WTC11 (cell line): ENCODE results near the gene PRAC2. TPM values are rescaled to one million over a fixed set of nuclear protein-coding genes. Genes with fewer than 3 reads are reported as not detected.
A peak's percentile ranks its signal among the peaks of the same experiment; 100 is the strongest.
"Not testable (repeated sequence)": the region's sequence is repeated elsewhere in the genome, so short reads cannot be mapped to it uniquely, and the experiment has no call there.

Experiments
- ATAC-seq: fragments of 200-7000 bp; cut with Tn5 transposase; 2 replicates; pipeline ENCODE4 v1.10.0; 2021; ENCODE audit warnings: mild to moderate bottlenecking, moderate library complexity
- CTCF ChIA-PET: fragments of 300-600 bp; sonication (Branson Sonifier 250); formaldehyde crosslinking; loops from one replicate; lab custom pipeline; 2021; ENCODE audit warnings: antibody characterized with exemption; lab: Charles Lee
- POLR2A ChIA-PET: fragments of 350-600 bp; sonication (Branson Sonifier 250); formaldehyde crosslinking; loops from one replicate; lab custom pipeline; 2021; ENCODE audit warnings: antibody characterized with exemption; lab: Charles Lee
- DNase-seq: peaks from one replicate; pipeline ENCODE4 v3.0.0; 2021; ENCODE audit warnings: low spot score
- H3K27ac Mint-ChIP-seq: 2 replicates; pipeline ENCODE4 v1.8.0; 2021; ENCODE audit warnings: mixed read lengths
- H3K27me3 Mint-ChIP-seq: 2 replicates; pipeline ENCODE4 v1.8.0; 2021; ENCODE audit warnings: low read depth, mild to moderate bottlenecking, moderate library complexity, mixed read lengths
- H3K36me3 Mint-ChIP-seq: 2 replicates; pipeline ENCODE4 v1.8.0; 2021; ENCODE audit warnings: mixed read lengths
- H3K4me1 Mint-ChIP-seq: 2 replicates; pipeline ENCODE4 v1.8.0; 2022; ENCODE audit warnings: mixed read lengths
- H3K4me3 Mint-ChIP-seq: 2 replicates; pipeline ENCODE4 v1.8.0; 2021; ENCODE audit warnings: mild to moderate bottlenecking, moderate library complexity, mixed read lengths
- H3K9me3 Mint-ChIP-seq: 2 replicates; pipeline ENCODE4 v1.8.0; 2021; ENCODE audit warnings: mixed read lengths
- CREM ChIP-seq: sonication (generic); formaldehyde crosslinking; IDR thresholded peaks from 2 replicates; pipeline ENCODE4 v1.8.1; 2022; ENCODE audit warnings: mild to moderate bottlenecking, missing genetic modification reagents, moderate library complexity
- ESRRA ChIP-seq: sonication (generic); formaldehyde crosslinking; IDR thresholded peaks from 2 replicates; pipeline ENCODE4 v1.8.1; 2022; ENCODE audit warnings: mild to moderate bottlenecking, missing genetic modification reagents, borderline replicate concordance
- FOXJ3 ChIP-seq: sonication (generic); formaldehyde crosslinking; IDR thresholded peaks from 2 replicates; pipeline ENCODE4 v1.9.0; 2021; ENCODE audit warnings: missing genetic modification reagents, mild to moderate bottlenecking, borderline replicate concordance
- SOX15 ChIP-seq: fragments of 250-450 bp; sonication (Bioruptor Pico); IDR thresholded peaks from 2 replicates; pipeline ENCODE4 v1.9.0; 2021; ENCODE audit warnings: mild to moderate bottlenecking
- TCF7 ChIP-seq: sonication (generic); formaldehyde crosslinking; IDR thresholded peaks from 2 replicates; pipeline ENCODE4 v1.8.0; 2022; ENCODE audit warnings: mild to moderate bottlenecking, low read depth, missing genetic modification reagents, moderate library complexity
- ZNF121 ChIP-seq: sonication (generic); formaldehyde crosslinking; IDR thresholded peaks from 2 replicates; pipeline ENCODE4 v1.8.0; 2023; ENCODE audit warnings: missing genetic modification reagents
- ZNF396 ChIP-seq: fragments of 250-450 bp; sonication (Bioruptor Pico); IDR thresholded peaks from 2 replicates; pipeline ENCODE4 v1.8.0; 2021; ENCODE audit warnings: mild to moderate bottlenecking, moderate library complexity, borderline replicate concordance
- ZNF416 ChIP-seq: fragments of 250-450 bp; sonication (Bioruptor Pico); IDR thresholded peaks from 2 replicates; pipeline ENCODE4 v1.9.0; 2021; ENCODE audit warnings: mild to moderate bottlenecking, inconsistent platforms
- total RNA-seq: library from RNA; stranded (reverse); gene quantifications from 3 replicates; pipeline ENCODE4 v1.2.3, GENCODE V29; 2021
- TF ChIP-seq, protein P1 (sequence below): sonication (generic); formaldehyde crosslinking; IDR thresholded peaks from 2 replicates; pipeline ENCODE4 v1.8.1; 2023; ENCODE audit warnings: mild to moderate bottlenecking, missing genetic modification reagents
- TF ChIP-seq, protein P2 (sequence below): sonication (generic); formaldehyde crosslinking; IDR thresholded peaks from 2 replicates; pipeline ENCODE4 v1.8.1; 2023; ENCODE audit warnings: mild to moderate bottlenecking, missing genetic modification reagents, moderate library complexity
- TF ChIP-seq, protein P3 (sequence below): sonication (generic); formaldehyde crosslinking; IDR thresholded peaks from 2 replicates; pipeline ENCODE4 v1.8.1; 2022; ENCODE audit warnings: low read depth, missing genetic modification reagents, borderline replicate concordance
- TF ChIP-seq, protein P4 (sequence below): sonication (generic); formaldehyde crosslinking; conservative IDR thresholded peaks from 2 replicates; pipeline ENCODE4 v1.8.1; 2022; ENCODE audit warnings: mild to moderate bottlenecking, missing genetic modification reagents

PRAC2 gene
- total RNA-seq, 1 experiment from 2014 or later, result 22.3 TPM

DNA sequence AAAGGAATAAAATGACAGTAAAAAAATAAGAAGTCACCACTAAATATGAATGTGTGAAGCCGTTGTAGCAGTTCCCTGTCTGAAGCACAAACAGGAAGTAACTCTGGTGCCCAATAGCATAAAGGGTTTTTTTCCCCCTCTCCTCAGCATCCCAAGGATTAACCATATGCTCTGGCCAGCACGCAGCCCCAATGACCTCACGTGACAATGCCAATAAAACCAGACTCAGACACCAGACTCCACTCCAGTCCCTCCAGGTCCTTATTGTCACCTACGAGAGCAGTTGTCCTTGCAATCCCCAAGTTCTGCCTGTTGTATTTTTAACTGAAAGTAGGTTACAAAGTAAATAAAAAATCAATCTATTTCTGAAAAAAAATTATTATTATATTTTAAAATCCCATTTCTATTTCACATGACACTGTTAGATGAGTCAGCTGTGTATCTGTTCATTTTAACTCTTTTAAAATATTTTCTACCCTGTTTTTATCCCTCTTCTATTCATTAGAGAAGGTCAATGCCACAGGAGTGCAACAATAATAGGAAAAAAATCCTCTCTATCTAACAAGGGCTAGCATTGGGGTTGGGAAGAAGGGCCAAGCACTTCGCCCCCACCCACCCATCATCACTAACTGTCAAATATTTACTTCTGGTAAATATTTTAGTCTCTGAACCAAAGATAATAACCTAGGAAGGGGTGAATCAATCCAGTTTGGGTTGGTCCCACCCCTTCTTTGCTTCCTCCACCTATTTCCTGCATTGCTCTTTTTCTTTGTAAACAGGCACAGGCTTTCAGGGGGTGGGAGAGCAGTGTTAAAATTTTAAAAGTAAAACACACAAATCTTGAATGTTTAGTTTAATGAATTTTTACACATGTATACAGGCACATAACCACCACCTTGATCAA is 7.2 kb upstream of the PRAC2 start (continued):
- TF ChIP-seq ZNF396 (no peak), TCF7 (no peak), SOX15 (no peak)

DNA sequence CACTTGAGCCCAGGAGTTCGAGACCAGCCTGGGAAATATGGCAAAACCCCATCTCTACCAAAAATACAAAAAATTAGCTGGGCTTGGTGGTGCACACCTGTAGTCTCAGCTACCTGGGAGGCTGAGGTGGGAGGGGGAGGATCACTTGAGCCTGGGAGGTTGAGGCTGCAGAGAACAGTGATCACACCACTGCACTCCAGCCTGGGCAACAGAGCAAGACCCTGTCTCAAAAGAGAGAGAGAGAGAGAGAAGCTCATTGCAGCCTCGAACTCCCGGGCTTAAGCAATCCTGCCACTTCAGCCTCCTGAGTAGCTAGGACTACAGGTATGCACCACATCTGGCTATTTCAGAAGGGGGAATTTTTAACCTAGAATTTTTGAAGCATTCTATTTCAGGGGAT is 6.4 kb upstream of the PRAC2 start:
- H3K36me3 Mint-ChIP-seq, POLR2A ChIA-PET, ATAC-seq, H3K4me3 Mint-ChIP-seq, H3K9me3 Mint-ChIP-seq, DNase-seq: not testable (repeated sequence)
- Mint-ChIP-seq H3K27me3 (peaks cover 96% of the 10 kb centered on the region), H3K4me1 (peaks cover 35% of the 10 kb centered on the region)
- CTCF ChIA-PET, result interaction anchor here (10.9 kb wide), 1 partner anchor 41 kb away, joined by 218 read pairs; no protein-coding TSS in a partner anchor
- TF ChIP-seq ZNF121, result peak; percentile 93
- TF ChIP-seq, all 79 proteins: peak for 1; not testable (repeated sequence) for 78
- not testable (repeated sequence) for H3K27ac Mint-ChIP-seq

DNA sequence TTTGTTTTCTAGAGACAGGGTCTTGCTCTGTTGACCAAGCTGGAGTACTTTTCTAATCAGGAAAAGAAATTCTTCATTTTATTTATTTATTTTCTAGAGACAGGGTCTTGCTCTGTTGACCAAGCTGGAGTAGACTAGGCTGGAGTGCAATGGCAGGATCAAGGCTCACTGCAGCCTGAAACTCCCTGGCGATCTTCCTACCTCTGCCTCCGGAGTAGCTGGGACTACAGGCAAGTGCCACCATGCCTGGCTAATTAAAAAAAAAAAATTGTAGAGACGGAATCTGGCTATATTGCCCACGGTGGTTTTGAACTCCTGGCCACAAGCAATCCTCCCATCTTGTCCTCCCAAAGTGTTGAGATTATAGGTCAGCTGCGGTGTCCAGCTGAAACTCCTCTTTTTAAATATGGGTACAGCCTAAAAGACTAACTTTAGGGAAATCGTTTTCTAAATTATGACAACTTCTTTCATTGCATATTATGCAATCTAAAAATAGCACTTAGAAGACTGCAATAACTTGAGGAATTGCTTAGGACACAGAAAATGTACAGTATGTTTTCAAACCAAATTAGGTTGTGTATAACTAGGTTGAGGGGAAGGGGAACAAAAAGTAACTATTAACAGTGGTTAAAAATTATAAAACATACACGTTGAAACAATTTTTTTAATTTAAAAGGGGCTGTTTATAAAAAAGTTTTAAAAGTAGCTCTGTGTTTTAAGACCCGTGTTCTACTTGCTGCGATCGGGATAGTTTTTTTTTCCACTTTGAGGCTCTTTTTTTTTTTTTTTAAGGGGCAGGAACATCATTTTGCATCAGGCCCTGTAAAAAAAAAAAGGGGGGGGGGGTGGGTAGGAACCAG is 5.4 kb upstream of the PRAC2 start:
- ChIA-PET POLR2A (no interaction called here), CTCF (interaction anchor here (0.6 to 10.9 kb wide), 12 partner anchors 8 to 771 kb away, joined by 3 to 218 read pairs (median 5); no protein-coding TSS in a partner anchor)
- peaks cover 42% of the 10 kb centered on the region for H3K4me1 Mint-ChIP-seq
- peaks cover 100% of the 10 kb centered on the region for H3K27me3 Mint-ChIP-seq
- peak overlapping the region; percentile 92 for H3K27ac Mint-ChIP-seq
- H3K9me3 Mint-ChIP-seq, result no peaks in the 10 kb centered on the region
- ATAC-seq, result no peak
- TF ChIP-seq, protein P1, sequence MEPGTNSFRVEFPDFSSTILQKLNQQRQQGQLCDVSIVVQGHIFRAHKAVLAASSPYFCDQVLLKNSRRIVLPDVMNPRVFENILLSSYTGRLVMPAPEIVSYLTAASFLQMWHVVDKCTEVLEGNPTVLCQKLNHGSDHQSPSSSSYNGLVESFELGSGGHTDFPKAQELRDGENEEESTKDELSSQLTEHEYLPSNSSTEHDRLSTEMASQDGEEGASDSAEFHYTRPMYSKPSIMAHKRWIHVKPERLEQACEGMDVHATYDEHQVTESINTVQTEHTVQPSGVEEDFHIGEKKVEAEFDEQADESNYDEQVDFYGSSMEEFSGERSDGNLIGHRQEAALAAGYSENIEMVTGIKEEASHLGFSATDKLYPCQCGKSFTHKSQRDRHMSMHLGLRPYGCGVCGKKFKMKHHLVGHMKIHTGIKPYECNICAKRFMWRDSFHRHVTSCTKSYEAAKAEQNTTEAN, result no peak
- TF ChIP-seq ZNF396, result no peak
- no peak for TF ChIP-seq FOXJ3
- TF ChIP-seq, protein P2, sequence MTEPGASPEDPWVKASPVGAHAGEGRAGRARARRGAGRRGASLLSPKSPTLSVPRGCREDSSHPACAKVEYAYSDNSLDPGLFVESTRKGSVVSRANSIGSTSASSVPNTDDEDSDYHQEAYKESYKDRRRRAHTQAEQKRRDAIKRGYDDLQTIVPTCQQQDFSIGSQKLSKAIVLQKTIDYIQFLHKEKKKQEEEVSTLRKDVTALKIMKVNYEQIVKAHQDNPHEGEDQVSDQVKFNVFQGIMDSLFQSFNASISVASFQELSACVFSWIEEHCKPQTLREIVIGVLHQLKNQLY, result no peak
- no peak for TF ChIP-seq CREM (CRISPR knock-in tag)
- H3K4me3 Mint-ChIP-seq, result peak overlapping the region; percentile 85
- DNase-seq, result no peak
- no peaks in the 10 kb centered on the region for H3K36me3 Mint-ChIP-seq

DNA sequence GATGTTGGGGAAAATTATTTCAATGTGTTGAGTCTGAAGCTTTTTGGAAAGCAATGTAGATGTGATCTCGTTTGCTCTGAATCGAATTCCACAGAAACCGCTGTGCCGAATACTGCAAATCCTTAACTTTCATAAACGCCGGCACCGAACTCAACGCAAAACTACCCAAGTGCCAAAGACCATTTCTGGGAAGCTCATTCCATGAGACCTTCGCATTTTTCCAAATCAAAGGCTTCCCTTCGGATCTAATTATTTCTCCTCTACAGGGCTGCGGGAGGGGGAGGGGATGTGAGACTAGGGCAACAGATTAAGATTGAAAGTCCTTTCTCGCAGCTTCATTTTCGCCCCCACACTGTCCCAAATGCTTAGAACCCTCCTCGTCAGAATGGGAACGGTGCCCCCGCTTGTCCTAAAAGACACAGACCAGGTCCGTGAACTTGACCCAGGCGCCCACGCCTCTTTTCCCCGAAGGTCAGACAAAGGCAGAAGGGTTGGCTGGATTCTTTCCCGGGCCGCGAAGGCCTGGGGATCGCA is 4.7 kb upstream of the PRAC2 start:
- no peak for DNase-seq
- H3K27me3 Mint-ChIP-seq, result peaks cover 100% of the 10 kb centered on the region

More for the DNA sequence above, 4.7 kb upstream of the PRAC2 start:
- CTCF ChIA-PET, result interaction anchor here (0.6 to 10.9 kb wide), 13 partner anchors 9 to 772 kb away, joined by 3 to 218 read pairs (median 5); no protein-coding TSS in a partner anchor
- TF ChIP-seq, protein P3, sequence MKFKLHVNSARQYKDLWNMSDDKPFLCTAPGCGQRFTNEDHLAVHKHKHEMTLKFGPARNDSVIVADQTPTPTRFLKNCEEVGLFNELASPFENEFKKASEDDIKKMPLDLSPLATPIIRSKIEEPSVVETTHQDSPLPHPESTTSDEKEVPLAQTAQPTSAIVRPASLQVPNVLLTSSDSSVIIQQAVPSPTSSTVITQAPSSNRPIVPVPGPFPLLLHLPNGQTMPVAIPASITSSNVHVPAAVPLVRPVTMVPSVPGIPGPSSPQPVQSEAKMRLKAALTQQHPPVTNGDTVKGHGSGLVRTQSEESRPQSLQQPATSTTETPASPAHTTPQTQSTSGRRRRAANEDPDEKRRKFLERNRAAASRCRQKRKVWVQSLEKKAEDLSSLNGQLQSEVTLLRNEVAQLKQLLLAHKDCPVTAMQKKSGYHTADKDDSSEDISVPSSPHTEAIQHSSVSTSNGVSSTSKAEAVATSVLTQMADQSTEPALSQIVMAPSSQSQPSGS (CRISPR knock-in tag), result no peak
- TF ChIP-seq, protein P4, sequence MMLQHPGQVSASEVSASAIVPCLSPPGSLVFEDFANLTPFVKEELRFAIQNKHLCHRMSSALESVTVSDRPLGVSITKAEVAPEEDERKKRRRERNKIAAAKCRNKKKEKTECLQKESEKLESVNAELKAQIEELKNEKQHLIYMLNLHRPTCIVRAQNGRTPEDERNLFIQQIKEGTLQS (CRISPR knock-in tag), result no peak
- TF ChIP-seq ZNF416 (CRISPR knock-in tag) (no peak), ESRRA (no peak)
- TF ChIP-seq, all 79 proteins: peak for 0
- H3K36me3 Mint-ChIP-seq, result no peaks in the 10 kb centered on the region
- no peak for ATAC-seq
- POLR2A ChIA-PET, result no interaction called here
- H3K4me1 Mint-ChIP-seq, result peaks cover 47% of the 10 kb centered on the region
- H3K27ac Mint-ChIP-seq, result peak overlapping the region; percentile 91
- no peaks in the 10 kb centered on the region for H3K9me3 Mint-ChIP-seq
- H3K4me3 Mint-ChIP-seq, result peak overlapping the region; percentile 85
